ENCODE results near the gene RMDN3.

Gene RMDN3

GRCh38 chr15:40743921-40744814 is 10.9 kb downstream of the RMDN3 start:
- no peaks in the 10 kb centered on the region for H3K4me1 ChIP-seq (ENCODE audit: insufficient read depth, low read length)
- H3K9ac ChIP-seq (ENCODE audit: low read length), result no peak overlapping the region
- H3K36me3 ChIP-seq (ENCODE audit: insufficient read depth, low read length), result peaks cover 29% of the 10 kb centered on the region
- H3K27me3 ChIP-seq (ENCODE audit: control insufficient read depth in 1 of 2, insufficient read depth in 2 of 2, low read length in 2 of 2), result no peaks in the 10 kb centered on the region
- H3K9me3 ChIP-seq (ENCODE audit: low read length), result no peaks in the 10 kb centered on the region
- H3K4me3 ChIP-seq (ENCODE audit: low read depth in 1 of 2, low read length in 2 of 2), result no peak overlapping the region
- no peak overlapping the region for H3K27ac ChIP-seq (ENCODE audit: low read depth, low read length)

GRCh38 chr15:40743485-40743901 is 11.6 kb downstream of the RMDN3 start:
- no peak overlapping the region for H3K27ac ChIP-seq (ENCODE audit: low read depth, low read length)
- no peaks in the 10 kb centered on the region for H3K4me1 ChIP-seq (ENCODE audit: insufficient read depth, low read length)
- H3K9me3 ChIP-seq (ENCODE audit: low read length), result no peaks in the 10 kb centered on the region
- H3K27me3 ChIP-seq (ENCODE audit: control insufficient read depth in 1 of 2, insufficient read depth in 2 of 2, low read length in 2 of 2), result no peaks in the 10 kb centered on the region
- H3K9ac ChIP-seq (ENCODE audit: low read length), result no peak overlapping the region
- H3K36me3 ChIP-seq (ENCODE audit: insufficient read depth, low read length), result peaks cover 31% of the 10 kb centered on the region
- H3K4me3 ChIP-seq (ENCODE audit: low read depth in 1 of 2, low read length in 2 of 2), result no peak overlapping the region

GRCh38 chr15:40739854-40740253 is 15.2 kb downstream of the RMDN3 start:
- peaks cover 54% of the 10 kb centered on the region for H3K36me3 ChIP-seq (ENCODE audit: insufficient read depth, low read length)
- H3K27me3 ChIP-seq (ENCODE audit: control insufficient read depth in 1 of 2, insufficient read depth in 2 of 2, low read length in 2 of 2), result no peaks in the 10 kb centered on the region
- H3K4me1 ChIP-seq (ENCODE audit: insufficient read depth, low read length), result no peaks in the 10 kb centered on the region
- no peak overlapping the region for H3K9ac ChIP-seq (ENCODE audit: low read length)
- no peaks in the 10 kb centered on the region for H3K9me3 ChIP-seq (ENCODE audit: low read length)
- no peak overlapping the region for H3K27ac ChIP-seq (ENCODE audit: low read depth, low read length)
- no peak overlapping the region for H3K4me3 ChIP-seq (ENCODE audit: low read depth in 1 of 2, low read length in 2 of 2)

- no peak overlapping the region for H3K4me3 ChIP-seq (ENCODE audit: low read depth in 1 of 2, low read length in 2 of 2)
- peaks cover 54% of the 10 kb centered on the region for H3K36me3 ChIP-seq (ENCODE audit: insufficient read depth, low read length)
- no peaks in the 10 kb centered on the region for H3K27me3 ChIP-seq (ENCODE audit: control insufficient read depth in 1 of 2, insufficient read depth in 2 of 2, low read length in 2 of 2)
- H3K4me1 ChIP-seq (ENCODE audit: insufficient read depth, low read length), result no peaks in the 10 kb centered on the region
- H3K9ac ChIP-seq (ENCODE audit: low read length), result no peak overlapping the region
- H3K9me3 ChIP-seq (ENCODE audit: low read length), result no peaks in the 10 kb centered on the region
- no peak overlapping the region for H3K27ac ChIP-seq (ENCODE audit: low read depth, low read length)
Observed at GRCh38 chr15:40739047-40739446, 16.0 kb downstream of the RMDN3 start.

- no peak overlapping the region for H3K27ac ChIP-seq (ENCODE audit: low read depth, low read length)
- no peaks in the 10 kb centered on the region for H3K4me1 ChIP-seq (ENCODE audit: insufficient read depth, low read length)
- H3K9ac ChIP-seq (ENCODE audit: low read length), result no peak overlapping the region
- H3K27me3 ChIP-seq (ENCODE audit: control insufficient read depth in 1 of 2, insufficient read depth in 2 of 2, low read length in 2 of 2), result no peaks in the 10 kb centered on the region
- no peaks in the 10 kb centered on the region for H3K9me3 ChIP-seq (ENCODE audit: low read length)
- no peak overlapping the region for H3K4me3 ChIP-seq (ENCODE audit: low read depth in 1 of 2, low read length in 2 of 2)
- peaks cover 47% of the 10 kb centered on the region for H3K36me3 ChIP-seq (ENCODE audit: insufficient read depth, low read length)
Observed at GRCh38 chr15:40737048-40737447, 18.0 kb downstream of the RMDN3 start.

- Histone ChIP-seq H3K27me3 (ENCODE audit: control insufficient read depth in 1 of 2, insufficient read depth in 2 of 2, low read length in 2 of 2) (no peaks in the 10 kb centered on the region), H3K36me3 (ENCODE audit: insufficient read depth, low read length) (peaks cover 47% of the 10 kb centered on the region), H3K9ac (ENCODE audit: low read length) (no peak overlapping the region), H3K4me3 (ENCODE audit: low read depth in 1 of 2, low read length in 2 of 2) (no peak overlapping the region), H3K27ac (ENCODE audit: low read depth, low read length) (no peak overlapping the region), H3K4me1 (ENCODE audit: insufficient read depth, low read length) (no peaks in the 10 kb centered on the region), H3K9me3 (ENCODE audit: low read length) (no peaks in the 10 kb centered on the region)
Observed at GRCh38 chr15:40736575-40736974, 18.5 kb downstream of the RMDN3 start.

- Histone ChIP-seq H3K27ac (ENCODE audit: low read depth, low read length) (no peak overlapping the region), H3K36me3 (ENCODE audit: insufficient read depth, low read length) (peaks cover 15% of the 10 kb centered on the region), H3K9me3 (ENCODE audit: low read length) (no peaks in the 10 kb centered on the region), H3K9ac (ENCODE audit: low read length) (no peak overlapping the region), H3K4me1 (ENCODE audit: insufficient read depth, low read length) (no peaks in the 10 kb centered on the region), H3K27me3 (ENCODE audit: control insufficient read depth in 1 of 2, insufficient read depth in 2 of 2, low read length in 2 of 2) (no peaks in the 10 kb centered on the region), H3K4me3 (ENCODE audit: low read depth in 1 of 2, low read length in 2 of 2) (no peak overlapping the region)
Observed at GRCh38 chr15:40731034-40731433, 24.0 kb downstream of the RMDN3 start.

- H3K4me1 ChIP-seq (ENCODE audit: insufficient read depth, low read length), result no peaks in the 10 kb centered on the region
- H3K27ac ChIP-seq (ENCODE audit: low read depth, low read length), result no peak overlapping the region
- H3K4me3 ChIP-seq (ENCODE audit: low read depth in 1 of 2, low read length in 2 of 2), result no peak overlapping the region
- H3K36me3 ChIP-seq (ENCODE audit: insufficient read depth, low read length), result no peaks in the 10 kb centered on the region
- no peak overlapping the region for H3K9ac ChIP-seq (ENCODE audit: low read length)
- no peaks in the 10 kb centered on the region for H3K27me3 ChIP-seq (ENCODE audit: control insufficient read depth in 1 of 2, insufficient read depth in 2 of 2, low read length in 2 of 2)
- no peaks in the 10 kb centered on the region for H3K9me3 ChIP-seq (ENCODE audit: low read length)
Observed at GRCh38 chr15:40723919-40724318, 31.1 kb downstream of the RMDN3 start.

- H3K27me3 ChIP-seq (ENCODE audit: control insufficient read depth in 1 of 2, insufficient read depth in 2 of 2, low read length in 2 of 2), result no peaks in the 10 kb centered on the region
- H3K4me3 ChIP-seq (ENCODE audit: low read depth in 1 of 2, low read length in 2 of 2), result no peak overlapping the region
- H3K9ac ChIP-seq (ENCODE audit: low read length), result no peak overlapping the region
- no peak overlapping the region for H3K27ac ChIP-seq (ENCODE audit: low read depth, low read length)
- no peaks in the 10 kb centered on the region for H3K36me3 ChIP-seq (ENCODE audit: insufficient read depth, low read length)
- no peaks in the 10 kb centered on the region for H3K4me1 ChIP-seq (ENCODE audit: insufficient read depth, low read length)
- H3K9me3 ChIP-seq (ENCODE audit: low read length), result no peaks in the 10 kb centered on the region
Observed at GRCh38 chr15:40722934-40723333, 32.1 kb downstream of the RMDN3 start.

- Histone ChIP-seq H3K4me3 (ENCODE audit: low read depth in 1 of 2, low read length in 2 of 2) (no peak overlapping the region), H3K9ac (ENCODE audit: low read length) (no peak overlapping the region), H3K9me3 (ENCODE audit: low read length) (no peaks in the 10 kb centered on the region), H3K36me3 (ENCODE audit: insufficient read depth, low read length) (no peaks in the 10 kb centered on the region), H3K4me1 (ENCODE audit: insufficient read depth, low read length) (no peaks in the 10 kb centered on the region), H3K27me3 (ENCODE audit: control insufficient read depth in 1 of 2, insufficient read depth in 2 of 2, low read length in 2 of 2) (no peaks in the 10 kb centered on the region), H3K27ac (ENCODE audit: low read depth, low read length) (no peak overlapping the region)
Observed at GRCh38 chr15:40722354-40722753, 32.7 kb downstream of the RMDN3 start.

GRCh38 chr15:40721701-40722100 is 33.4 kb downstream of the RMDN3 start:
- Histone ChIP-seq H3K9ac (ENCODE audit: low read length) (no peak overlapping the region), H3K4me1 (ENCODE audit: insufficient read depth, low read length) (no peaks in the 10 kb centered on the region), H3K36me3 (ENCODE audit: insufficient read depth, low read length) (no peaks in the 10 kb centered on the region), H3K27ac (ENCODE audit: low read depth, low read length) (no peak overlapping the region), H3K4me3 (ENCODE audit: low read depth in 1 of 2, low read length in 2 of 2) (no peak overlapping the region), H3K9me3 (ENCODE audit: low read length) (no peaks in the 10 kb centered on the region), H3K27me3 (ENCODE audit: control insufficient read depth in 1 of 2, insufficient read depth in 2 of 2, low read length in 2 of 2) (no peaks in the 10 kb centered on the region)

GRCh38 chr15:40716165-40716564 is 38.9 kb downstream of the RMDN3 start:
- Histone ChIP-seq H3K9me3 (ENCODE audit: low read length) (no peaks in the 10 kb centered on the region), H3K27ac (ENCODE audit: low read depth, low read length) (no peak overlapping the region), H3K4me1 (ENCODE audit: insufficient read depth, low read length) (no peaks in the 10 kb centered on the region), H3K9ac (ENCODE audit: low read length) (no peak overlapping the region), H3K27me3 (ENCODE audit: control insufficient read depth in 1 of 2, insufficient read depth in 2 of 2, low read length in 2 of 2) (no peaks in the 10 kb centered on the region), H3K4me3 (ENCODE audit: low read depth in 1 of 2, low read length in 2 of 2) (no peak overlapping the region), H3K36me3 (ENCODE audit: insufficient read depth, low read length) (no peaks in the 10 kb centered on the region)
